Sigmoid colon (tissue), 7 donors: ENCODE results near the gene RIPK4. TPM values are rescaled to one million over a fixed set of nuclear protein-coding genes. Genes with fewer than 3 reads are reported as not detected.
"Not testable (repeated sequence)": the region's sequence is repeated elsewhere in the genome, so short reads cannot be mapped to it uniquely, and the experiment has no call there.

Source experiments
- DNase-seq: peaks from one replicate; pipeline ENCODE4 v3.0.0-alpha.2; 2019
- H3K27ac ChIP-seq, 4 donors: fragments of 200-600 bp; sonication (generic); one replicate each; pipeline ENCODE4 v1.5.1; 2016 to 2019; ENCODE audit warnings: mild to moderate bottlenecking in 1 of 4
- H3K27me3 ChIP-seq, 3 donors: fragments of 200-600 bp; sonication (generic); one replicate each; pipeline ENCODE4 v1.5.1; 2019; ENCODE audit warnings: mild to moderate bottlenecking in 1 of 3
- H3K36me3 ChIP-seq, 4 donors: fragments of 200-600 bp; sonication (generic); one replicate each; pipeline ENCODE4 v1.5.1; 2016 to 2019
- H3K4me1 ChIP-seq, 4 donors: fragments of 200-600 bp; sonication (generic); one replicate each; pipeline ENCODE4 v1.5.1; 2017 to 2019
- H3K4me3 ChIP-seq, 4 donors: fragments of 200-600 bp; sonication (generic); one replicate each; pipeline ENCODE4 v1.5.1; 2017 to 2019; ENCODE audit warnings: mild to moderate bottlenecking in 2 of 4, moderate library complexity in 1 of 4
- H3K9me3 ChIP-seq, 4 donors: fragments of 200-600 bp in 3 of 4; sonication (generic) in 3 of 4; one replicate each; pipeline versions ENCODE4 v1.5.1 to v1.6.1; 2013 to 2019
- EP300 ChIP-seq, 4 donors: sonication (generic); formaldehyde crosslinking; IDR thresholded peaks; one replicate each; pipeline ENCODE4 v1.6.1; 2017; ENCODE audit warnings: antibody characterized with exemption in 4 of 4
- POLR2A ChIP-seq, 2 donors: fragments of 450-650 bp; IDR thresholded peaks; one replicate each; pipeline ENCODE4 v1.6.1; 2016; ENCODE audit warnings: antibody characterized with exemption in 2 of 2, mild to moderate bottlenecking in 2 of 2, moderate library complexity in 2 of 2
- POLR2AphosphoS5 ChIP-seq, 4 donors: sonication (generic); formaldehyde crosslinking; IDR thresholded peaks; one replicate each; pipeline ENCODE4 v1.6.1; 2017; ENCODE audit warnings: antibody characterized with exemption in 4 of 4
- WGBS, 2 donors: extraction: QIAGEN DNeasy Blood & Tissue Kit; methylation state at CpG; one replicate each; pipeline ENCODE4 v1.1.7; 2013; 5-methylcytosine and 5-hydroxymethylcytosine counted together
- intact Hi-C: fragments of 100-400 bp; cut with DNase I; formaldehyde crosslinking; loops from one replicate; pipeline ENCODE4 v1.15.1; 2023
- polyA plus RNA-seq, 3 donors: library from polyadenylated mRNA; stranded (reverse); fragments of 200-250 nt; gene quantifications; one replicate each; pipeline ENCODE4 v1.2.3, GENCODE V29; 2013
- total RNA-seq, 4 donors: library from RNA; depleted of rRNA; stranded (reverse); fragments of >200 nt; gene quantifications; one replicate each; pipeline ENCODE4 v1.1.0, GENCODE V29; 2016
- TF ChIP-seq, protein P1 (sequence below), 4 experiments: fragments of 450-650 bp in 3 of 4; fragments of 200-600 bp in 1 of 4; IDR thresholded peaks; one replicate each; pipeline ENCODE4 v1.5.1; 2016 to 2019; ENCODE audit warnings: antibody characterized with exemption in 4 of 4, mild to moderate bottlenecking in 3 of 4, moderate library complexity in 2 of 4
- donor health status: healthy with polysubstance abuse.
- donor health status: Bipolar disorder and iron deficiency.
- donor health status: healthy.

Gene RIPK4
- total and polyA plus RNA-seq, 7 donors: under 0.01 to 7.8 (median 0.54) TPM

DNA sequence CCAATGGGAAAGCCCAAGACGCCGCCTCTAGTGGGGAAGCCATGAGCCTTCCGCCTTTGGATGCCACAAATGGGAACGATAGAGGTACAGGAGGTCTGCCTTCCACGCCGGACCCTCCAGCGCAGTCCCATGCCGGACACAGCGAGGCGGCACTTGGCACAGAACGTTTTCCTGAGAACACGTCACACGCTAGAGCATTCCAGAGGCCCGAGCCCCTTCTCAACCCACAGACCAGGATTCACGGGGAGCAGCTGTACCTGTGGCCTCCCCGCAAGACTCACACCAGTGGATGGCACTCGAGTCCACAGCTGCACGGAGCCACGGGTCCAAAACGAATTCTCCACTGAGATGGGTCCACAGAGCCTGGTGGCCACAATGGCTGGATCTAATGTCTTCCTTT is 31.5 kb upstream of the RIPK4 start:
- intact Hi-C loops: no loop called here
- H3K27ac ChIP-seq: no peak overlapping the region
- H3K27me3 ChIP-seq: no peaks in the 10 kb centered on the region
- DNase-seq: no peak
- H3K9me3 ChIP-seq: no peaks in the 10 kb centered on the region
- no peak overlapping the region for H3K4me3 ChIP-seq
- H3K36me3 ChIP-seq: peaks cover 4 to 30% (median 10%) of the 10 kb centered on the region in 4 donors
- WGBS, 2 donors: 96% methylated on average over 20 of the region's 20 CpGs
- no peak for TF ChIP-seq POLR2A (IDR thresholded peaks at IDR 0.05)
- TF ChIP-seq POLR2AphosphoS5 (IDR thresholded peaks at IDR 0.05): no peak
- no peak for TF ChIP-seq EP300 (IDR thresholded peaks at IDR 0.05)
- H3K4me1 ChIP-seq: peaks cover 0 to 14% (median 6%) of the 10 kb centered on the region in 4 donors

DNA sequence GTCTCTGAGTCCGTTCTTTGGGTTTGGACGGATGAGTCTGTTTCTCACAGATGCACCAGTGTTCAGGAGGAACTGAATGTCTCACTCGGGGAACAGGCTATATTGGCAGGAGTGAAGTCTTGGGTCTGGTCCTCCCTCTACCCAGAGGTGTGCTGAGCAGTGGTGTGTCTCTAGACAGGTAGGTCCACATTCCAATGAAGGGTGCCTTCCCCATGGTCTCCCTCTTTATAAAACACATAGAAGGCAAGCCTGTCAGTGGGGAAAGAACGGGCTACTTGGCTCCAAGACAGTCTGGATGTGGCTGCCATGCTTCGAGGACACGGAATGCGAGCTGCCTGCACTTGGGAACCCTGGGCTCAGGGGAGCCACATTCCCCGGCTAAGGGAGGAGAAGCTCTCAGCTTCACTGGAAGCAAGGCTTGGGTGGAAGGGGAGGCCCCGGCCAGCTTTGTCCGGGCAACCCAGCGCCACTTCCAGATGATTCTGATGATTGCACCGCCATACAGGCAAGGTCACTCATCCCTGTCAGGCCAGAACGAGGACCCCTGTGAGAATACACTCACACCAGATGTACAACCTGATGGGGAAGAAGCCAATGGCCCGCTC is 29.7 kb upstream of the RIPK4 start:
- no peaks in the 10 kb centered on the region for H3K4me1 ChIP-seq
- intact Hi-C loops: no loop called here

DNA sequence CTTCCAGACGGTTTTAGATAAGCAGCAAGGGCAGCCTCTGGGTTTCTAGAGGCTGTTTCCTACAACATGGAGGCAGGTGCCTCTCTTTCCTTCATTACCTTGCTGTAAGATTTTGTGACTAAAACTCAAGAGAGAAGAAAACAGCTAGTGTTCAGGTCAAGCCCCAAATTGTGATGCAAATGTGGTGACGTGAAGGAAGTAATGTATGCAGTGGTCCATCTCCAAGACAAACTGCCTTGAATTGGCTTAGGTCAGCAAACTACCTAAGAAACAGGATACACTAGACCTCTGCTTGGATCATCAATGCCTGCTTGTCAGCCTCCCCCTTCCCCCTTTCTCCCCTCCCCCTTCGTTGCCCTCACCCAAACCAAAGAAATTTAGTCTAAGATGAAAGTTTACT is 28.9 kb upstream of the RIPK4 start:
- DNase-seq: no peak
- no peaks in the 10 kb centered on the region for H3K4me1 ChIP-seq

More for the DNA sequence above, 29.7 kb upstream of the RIPK4 start:
- H3K27me3 ChIP-seq: no peaks in the 10 kb centered on the region
- 96 to 97% methylated on average over 14 of the region's 14 CpGs for WGBS, 2 donors
- peaks cover 4 to 28% (median 10%) of the 10 kb centered on the region in 4 donors for H3K36me3 ChIP-seq
- TF ChIP-seq EP300 (IDR thresholded peaks at IDR 0.05): no peak
- TF ChIP-seq POLR2AphosphoS5 (IDR thresholded peaks at IDR 0.05): no peak
- DNase-seq: no peak
- no peak overlapping the region for H3K27ac ChIP-seq
- H3K9me3 ChIP-seq: peaks cover 0 to 11% (median 9%) of the 10 kb centered on the region in 4 donors
- no peak overlapping the region for H3K4me3 ChIP-seq

DNA sequence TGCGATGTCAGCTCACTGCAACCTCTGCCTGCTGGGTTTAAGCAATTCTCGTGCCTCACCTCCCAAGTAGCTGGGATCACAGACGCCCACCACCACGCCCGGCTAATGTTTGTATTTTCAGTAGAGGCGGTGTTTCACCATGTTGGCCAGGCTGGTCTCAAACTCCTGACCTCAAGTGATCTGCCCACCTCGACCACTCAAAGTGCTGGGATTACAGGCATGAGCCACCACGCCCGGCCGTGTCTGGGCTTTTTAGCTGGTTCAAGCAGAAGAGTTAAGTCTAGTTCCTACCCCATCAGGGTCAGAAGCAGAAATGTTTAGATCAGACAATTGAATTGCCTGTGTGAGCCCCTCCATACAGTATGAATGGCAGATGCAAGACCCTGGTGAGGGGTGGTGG is 27.7 kb upstream of the RIPK4 start:
- intact Hi-C loops: no loop called here
- Histone ChIP-seq H3K4me1 (no peaks in the 10 kb centered on the region), H3K27me3 (no peaks in the 10 kb centered on the region), H3K36me3 (peaks cover 0 to 9% (median 0%) of the 10 kb centered on the region in 4 donors), H3K4me3 (no peak overlapping the region), H3K9me3 (peaks cover 0 to 11% (median 9%) of the 10 kb centered on the region in 4 donors), H3K27ac (no peak overlapping the region)
- WGBS, 2 donors: 78 to 92% methylated on average over 10 of the region's 10 CpGs
- no peak for TF ChIP-seq POLR2AphosphoS5 (IDR thresholded peaks at IDR 0.05)
- TF ChIP-seq, protein P1, sequence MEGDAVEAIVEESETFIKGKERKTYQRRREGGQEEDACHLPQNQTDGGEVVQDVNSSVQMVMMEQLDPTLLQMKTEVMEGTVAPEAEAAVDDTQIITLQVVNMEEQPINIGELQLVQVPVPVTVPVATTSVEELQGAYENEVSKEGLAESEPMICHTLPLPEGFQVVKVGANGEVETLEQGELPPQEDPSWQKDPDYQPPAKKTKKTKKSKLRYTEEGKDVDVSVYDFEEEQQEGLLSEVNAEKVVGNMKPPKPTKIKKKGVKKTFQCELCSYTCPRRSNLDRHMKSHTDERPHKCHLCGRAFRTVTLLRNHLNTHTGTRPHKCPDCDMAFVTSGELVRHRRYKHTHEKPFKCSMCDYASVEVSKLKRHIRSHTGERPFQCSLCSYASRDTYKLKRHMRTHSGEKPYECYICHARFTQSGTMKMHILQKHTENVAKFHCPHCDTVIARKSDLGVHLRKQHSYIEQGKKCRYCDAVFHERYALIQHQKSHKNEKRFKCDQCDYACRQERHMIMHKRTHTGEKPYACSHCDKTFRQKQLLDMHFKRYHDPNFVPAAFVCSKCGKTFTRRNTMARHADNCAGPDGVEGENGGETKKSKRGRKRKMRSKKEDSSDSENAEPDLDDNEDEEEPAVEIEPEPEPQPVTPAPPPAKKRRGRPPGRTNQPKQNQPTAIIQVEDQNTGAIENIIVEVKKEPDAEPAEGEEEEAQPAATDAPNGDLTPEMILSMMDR (IDR thresholded peaks at IDR 0.05): no peak
- no peak for TF ChIP-seq POLR2A (IDR thresholded peaks at IDR 0.05)
- TF ChIP-seq EP300 (IDR thresholded peaks at IDR 0.05): no peak
- DNase-seq: no peak

More for the DNA sequence above, 28.9 kb upstream of the RIPK4 start:
- peaks cover 0 to 20% (median 2%) of the 10 kb centered on the region in 4 donors for H3K36me3 ChIP-seq
- H3K27ac ChIP-seq: no peak overlapping the region
- no peak for TF ChIP-seq EP300 (IDR thresholded peaks at IDR 0.05)
- WGBS, 2 donors: 56 to 68% methylated on average over 3 of the region's 3 CpGs
- no peak overlapping the region for H3K4me3 ChIP-seq
- no peaks in the 10 kb centered on the region for H3K27me3 ChIP-seq
- H3K9me3 ChIP-seq: peaks cover 0 to 11% (median 9%) of the 10 kb centered on the region in 4 donors
- intact Hi-C loops: no loop called here

DNA sequence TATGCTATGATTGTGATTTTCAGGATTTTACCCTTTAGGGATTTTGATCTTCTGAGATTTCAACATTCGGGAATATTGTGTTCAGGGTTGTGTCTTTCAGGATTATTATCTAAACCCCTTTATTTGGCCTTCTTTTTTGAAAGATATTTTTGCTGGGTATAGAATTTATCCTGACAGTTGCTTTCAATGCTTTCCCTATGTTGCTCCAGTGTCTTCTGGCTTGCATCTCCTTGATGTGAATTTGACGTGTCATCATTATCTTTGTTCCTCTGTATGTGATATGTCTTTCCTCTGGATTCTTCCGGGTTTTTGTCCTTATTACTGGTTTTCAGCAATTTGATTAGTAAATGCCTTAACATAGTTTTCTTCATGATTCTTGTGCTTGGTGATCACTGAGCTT is 25.9 kb upstream of the RIPK4 start:
- Histone ChIP-seq H3K4me3 (no peak overlapping the region), H3K4me1 (no peaks in the 10 kb centered on the region), H3K36me3 (no peaks in the 10 kb centered on the region), H3K27me3 (no peaks in the 10 kb centered on the region), H3K9me3 (peaks cover 0 to 11% (median 9%) of the 10 kb centered on the region in 4 donors), H3K27ac (no peak overlapping the region)
- no peak for DNase-seq
- no peak for TF ChIP-seq POLR2A (IDR thresholded peaks at IDR 0.05)
- TF ChIP-seq EP300 (IDR thresholded peaks at IDR 0.05): no peak
- TF ChIP-seq, protein P1 (IDR thresholded peaks at IDR 0.05): no peak
- no peak for TF ChIP-seq POLR2AphosphoS5 (IDR thresholded peaks at IDR 0.05)
- intact Hi-C loops: no loop called here
- 95 to 96% methylated on average over 3 of the region's 3 CpGs for WGBS, 2 donors

DNA sequence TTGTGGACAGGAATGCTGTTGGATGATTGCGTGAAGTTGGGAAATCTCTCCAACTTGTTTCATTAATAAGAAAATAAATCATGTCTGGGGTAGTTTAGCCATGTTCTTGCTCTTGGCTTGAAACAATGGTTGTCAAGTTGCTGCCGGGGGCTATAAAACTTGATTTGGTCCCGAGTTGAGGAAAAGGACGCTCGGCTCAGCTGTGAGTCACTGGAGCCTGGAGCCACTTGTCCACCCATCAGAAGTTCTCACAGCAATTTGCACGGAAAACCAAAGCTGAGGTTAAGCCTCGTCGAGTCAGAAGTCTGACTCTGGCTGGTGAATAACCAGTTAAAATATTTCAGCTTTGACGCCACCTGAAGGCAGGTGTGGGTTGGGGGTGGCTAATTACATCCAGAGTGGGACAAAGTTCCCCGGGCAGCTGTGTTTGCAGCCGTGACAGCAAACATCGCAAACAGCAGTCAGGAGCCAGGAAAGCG is 19.7 kb upstream of the RIPK4 start:
- Histone ChIP-seq H3K27me3 (peaks cover 5 to 46% (median 14%) of the 10 kb centered on the region in 3 donors), H3K9me3 (no peaks in the 10 kb centered on the region), H3K36me3 (no peaks in the 10 kb centered on the region), H3K27ac (no peak overlapping the region), H3K4me1 (no peaks in the 10 kb centered on the region), H3K4me3 (no peak overlapping the region)
- DNase-seq: no peak
- intact Hi-C loops: no loop called here
- TF ChIP-seq EP300 (IDR thresholded peaks at IDR 0.05) (no peak), POLR2AphosphoS5 (IDR thresholded peaks at IDR 0.05) (no peak), POLR2A (IDR thresholded peaks at IDR 0.05) (no peak)
- 11 to 56% methylated on average over 13 of the region's 13 CpGs for WGBS, 2 donors

DNA sequence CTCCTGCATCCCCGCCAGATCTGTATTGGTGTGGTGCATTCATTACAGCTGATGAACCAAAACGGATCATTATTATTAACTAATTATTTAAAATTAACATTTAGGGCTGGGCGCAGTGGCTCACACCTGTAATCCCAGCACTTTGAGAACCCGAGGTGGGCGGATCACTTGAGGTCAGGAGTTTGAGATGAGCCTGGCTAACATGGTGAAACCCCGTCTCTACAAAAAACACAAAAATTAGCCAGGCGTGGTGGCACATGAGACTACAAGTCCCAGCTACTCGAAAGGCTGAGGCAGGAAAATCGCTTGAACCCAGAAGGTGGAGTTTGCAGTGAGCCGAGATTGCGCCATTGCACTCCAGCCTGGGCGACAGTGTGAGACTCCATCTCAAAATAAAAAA is 18.4 kb upstream of the RIPK4 start:
- H3K27ac ChIP-seq, DNase-seq, H3K4me3 ChIP-seq, H3K9me3 ChIP-seq, H3K36me3 ChIP-seq, intact Hi-C loops, H3K4me1 ChIP-seq: not testable (repeated sequence)
- H3K27me3 ChIP-seq: peaks cover 5 to 59% (median 14%) of the 10 kb centered on the region in 3 donors
- WGBS, 2 donors: 60 to 92% methylated on average over 12 of the region's 12 CpGs
